GM19324 (cell line): ENCODE measurements around the gene PPM1B.
"Not testable (repeated sequence)": the region's sequence is repeated elsewhere in the genome, so short reads cannot be mapped to it uniquely, and the experiment has no call there.

ENCODE experiments used
- ATAC-seq: cut with Tn5 transposase; IDR thresholded peaks from one replicate; pipeline ENCODE4 v1.9.1; 2021; ENCODE audit warnings: mild to moderate bottlenecking, moderate library complexity; ENCODE audit not compliant: unreplicated experiment, low FRiP score

The PPM1B gene

GRCh38 chr2:44246436-44246835 is 77.8 kb downstream of the PPM1B start:
- ATAC-seq: no peak

- ATAC-seq: no peak
Observed at GRCh38 chr2:44246840-44247369, 78.2 kb downstream of the PPM1B start.

- ATAC-seq: no peak
Observed at GRCh38 chr2:44247924-44248323, 79.2 kb downstream of the PPM1B start.

- not testable (repeated sequence) for ATAC-seq
Observed at GRCh38 chr2:44249269-44249668, 80.6 kb downstream of the PPM1B start.

GRCh38 chr2:44250376-44250775 is 81.7 kb downstream of the PPM1B start:
- peak; percentile 56 for ATAC-seq

GRCh38 chr2:44254023-44254422 is 85.3 kb downstream of the PPM1B start:
- no peak for ATAC-seq

GRCh38 chr2:44255704-44256103 is 87.0 kb downstream of the PPM1B start:
- ATAC-seq: not testable (repeated sequence)

- ATAC-seq: not testable (repeated sequence)
Observed at GRCh38 chr2:44257802-44258201, 89.1 kb downstream of the PPM1B start.

- no peak for ATAC-seq
Observed at GRCh38 chr2:44267269-44267795, 98.7 kb downstream of the PPM1B start.

GRCh38 chr2:44267796-44268648 is 99.3 kb downstream of the PPM1B start:
- ATAC-seq: no peak

GRCh38 chr2:44269831-44270230 is 101.2 kb downstream of the PPM1B start:
- no peak for ATAC-seq

GRCh38 chr2:44271296-44271695 is 102.6 kb downstream of the PPM1B start:
- ATAC-seq: no peak

- no peak for ATAC-seq
Observed at GRCh38 chr2:44273076-44273475, 104.4 kb downstream of the PPM1B start.

GRCh38 chr2:44273596-44273995 is 104.9 kb downstream of the PPM1B start:
- no peak for ATAC-seq

GRCh38 chr2:44275927-44276303 is 107.2 kb downstream of the PPM1B start:
- no peak for ATAC-seq

GRCh38 chr2:44277541-44277940 is 108.9 kb downstream of the PPM1B start:
- ATAC-seq: no peak

GRCh38 chr2:44280869-44281268 is 112.2 kb downstream of the PPM1B start:
- no peak for ATAC-seq
